GM23338 (cell line): ENCODE measurements around the gene MEGF8. TPM values are rescaled to one million over a fixed set of nuclear protein-coding genes. Genes with fewer than 3 reads are reported as not detected.

Source experiments
- ATAC-seq: fragments of 200-7000 bp; cut with Tn5 transposase; 3 replicates; pipeline ENCODE4 v1.9.1; 2020
- DNase-seq: peaks from one replicate; pipeline ENCODE4 v3.0.0-alpha.2; 2015; ENCODE audit warnings: low spot score
- H2AFZ ChIP-seq: fragments of 200-600 bp; sonication (generic); 2 replicates; pipeline ENCODE4 v1.8.0; 2016; ENCODE audit warnings: antibody characterized with exemption, mild to moderate bottlenecking, moderate library complexity
- H3F3A ChIP-seq: fragments of 200-600 bp; sonication (generic); replicated peaks from 2 replicates; pipeline ENCODE4 v1.8.0; 2017; ENCODE audit warnings: antibody characterized with exemption, mixed run types, low read depth
- H3K27ac ChIP-seq: fragments of 200-600 bp; sonication (generic); 2 replicates; pipeline ENCODE4 v1.6.1; 2016; ENCODE audit warnings: low read depth
- H3K27me3 ChIP-seq: fragments of 200-600 bp; sonication (generic); 2 replicates; pipeline ENCODE4 v1.8.0; 2016; ENCODE audit warnings: mild to moderate bottlenecking, mixed run types, moderate library complexity; ENCODE audit not compliant: insufficient read depth
- H3K36me3 ChIP-seq: fragments of 200-600 bp; sonication (generic); 2 replicates; pipeline ENCODE4 v1.8.0; 2016; ENCODE audit warnings: mild to moderate bottlenecking; ENCODE audit not compliant: insufficient read depth
- H3K4me1 ChIP-seq: fragments of 200-600 bp; sonication (generic); 2 replicates; pipeline ENCODE4 v1.8.0; 2016; ENCODE audit warnings: mild to moderate bottlenecking, moderate library complexity; ENCODE audit not compliant: insufficient read depth
- H3K4me2 ChIP-seq: fragments of 200-600 bp; sonication (generic); 2 replicates; pipeline ENCODE4 v1.7.1; 2017; ENCODE audit warnings: mixed run types
- H3K4me3 ChIP-seq: fragments of 200-600 bp; sonication (generic); 2 replicates; pipeline ENCODE4 v1.6.1; 2016; ENCODE audit warnings: mixed run types
- H3K79me2 ChIP-seq: fragments of 200-600 bp; sonication (generic); replicated peaks from 2 replicates; pipeline ENCODE4 v1.8.0; 2017; ENCODE audit warnings: mild to moderate bottlenecking; ENCODE audit not compliant: insufficient read depth
- H3K9me2 ChIP-seq: fragments of 200-600 bp; sonication (generic); 2 replicates; pipeline ENCODE4 v1.8.0; 2017; ENCODE audit not compliant: insufficient read depth
- H4K20me1 ChIP-seq: fragments of 200-600 bp; sonication (generic); replicated peaks from 2 replicates; pipeline ENCODE4 v1.8.0; 2017; ENCODE audit warnings: mild to moderate bottlenecking; ENCODE audit not compliant: insufficient read depth
- H3K27ac Mint-ChIP-seq: 2 replicates; pipeline ENCODE4 v1.8.0; 2020; ENCODE audit warnings: inconsistent platforms, mild to moderate bottlenecking, moderate library complexity, mixed read lengths
- H3K27me3 Mint-ChIP-seq: 3 replicates; pipeline ENCODE4 v1.8.0; 2022; ENCODE audit warnings: low read depth, mild to moderate bottlenecking, moderate library complexity, mixed read lengths, inconsistent platforms; ENCODE audit not compliant: insufficient read depth, poor library complexity
- H3K36me3 Mint-ChIP-seq: 3 replicates; pipeline ENCODE4 v1.8.0; 2021; ENCODE audit warnings: low read depth, mild to moderate bottlenecking, inconsistent platforms, moderate library complexity, mixed read lengths
- H3K4me1 Mint-ChIP-seq: 3 replicates; pipeline ENCODE4 v1.8.0; 2020; ENCODE audit warnings: mild to moderate bottlenecking, inconsistent platforms, mixed read lengths
- H3K4me3 Mint-ChIP-seq: 3 replicates; pipeline ENCODE4 v1.8.0; 2021; ENCODE audit warnings: moderate library complexity, mild to moderate bottlenecking, inconsistent platforms, mixed read lengths
- H3K9me3 Mint-ChIP-seq: 3 replicates; pipeline ENCODE4 v1.8.0; 2020; ENCODE audit warnings: moderate library complexity, mild to moderate bottlenecking, inconsistent platforms, mixed read lengths
- CREB1 ChIP-seq: fragments of 250-450 bp; sonication (Bioruptor Pico); IDR thresholded peaks from 2 replicates; pipeline ENCODE4 v1.5.0; 2020; ENCODE audit warnings: low read depth, mild to moderate bottlenecking, moderate library complexity
- EZH2 ChIP-seq: fragments of 200-600 bp; sonication (generic); IDR thresholded peaks from one replicate; pipeline ENCODE4 v1.8.0; 2017; ENCODE audit warnings: antibody characterized with exemption, mild to moderate bottlenecking, low read depth; ENCODE audit not compliant: unreplicated experiment
- EZH2phosphoT487 ChIP-seq: fragments of 200-600 bp; sonication (generic); IDR thresholded peaks from one replicate; pipeline ENCODE4 v1.8.1; 2018; ENCODE audit warnings: antibody characterized with exemption; ENCODE audit not compliant: unreplicated experiment
- JUNB ChIP-seq: IDR thresholded peaks from one replicate; pipeline ENCODE4 v1.6.1; 2016; ENCODE audit warnings: antibody characterized with exemption; ENCODE audit not compliant: unreplicated experiment
- NANOG ChIP-seq: IDR thresholded peaks from 2 replicates; pipeline ENCODE4 v1.6.1; 2016; ENCODE audit warnings: antibody characterized with exemption, borderline replicate concordance
- POLR2AphosphoS5 ChIP-seq: IDR thresholded peaks from 2 replicates; pipeline ENCODE4 v1.6.1; 2016; ENCODE audit warnings: antibody characterized with exemption, low read depth
- STAT1 ChIP-seq: IDR thresholded peaks from one replicate; pipeline ENCODE4 v1.6.1; 2016; ENCODE audit warnings: antibody characterized with exemption; ENCODE audit not compliant: unreplicated experiment
- ZNF114 ChIP-seq: fragments of 250-450 bp; sonication (Bioruptor Pico); IDR thresholded peaks from 2 replicates; pipeline ENCODE4 v1.5.0; 2020; ENCODE audit warnings: mild to moderate bottlenecking, moderate library complexity
- ZNF331 ChIP-seq: fragments of 250-450 bp; sonication (Bioruptor Pico); IDR thresholded peaks from 2 replicates; pipeline ENCODE4 v1.5.0; 2020; ENCODE audit warnings: low read depth, mild to moderate bottlenecking, moderate library complexity
- polyA plus RNA-seq: library from polyadenylated mRNA; unstranded; fragments of >200 nt; fragmentation: Nextera tagmentation; extraction: Ambion mirVana; gene quantifications from 2 replicates; pipeline ENCODE4 v1.2.1, GENCODE V29; 2016
- total RNA-seq: library from RNA; depleted of rRNA; stranded (reverse); fragments of >200 nt; shearing (Covaris generic); gene quantifications from 2 replicates; pipeline ENCODE4 v1.2.3, GENCODE V29; 2014
- TF ChIP-seq, protein P1 (sequence below): IDR thresholded peaks from one replicate; pipeline ENCODE4 v1.6.1; 2018; ENCODE audit warnings: antibody characterized with exemption; ENCODE audit not compliant: unreplicated experiment
- TF ChIP-seq, protein P2 (sequence below), 2 experiments: fragments of 200-600 bp in 1 of 2; sonication (generic) in 1 of 2; conservative IDR thresholded peaks; 2 replicates each; pipeline versions ENCODE4 v1.5.1 to v1.6.1; 2016 to 2017; ENCODE audit warnings: antibody characterized with exemption in 2 of 2, low read depth in 2 of 2, mild to moderate bottlenecking in 2 of 2, moderate library complexity in 1 of 2
- TF ChIP-seq, protein P3 (sequence below): IDR thresholded peaks from 2 replicates; pipeline ENCODE4 v1.6.1; 2016; ENCODE audit warnings: antibody characterized with exemption
- TF ChIP-seq, protein P4 (sequence below): fragments of 250-450 bp; sonication (Bioruptor Pico); IDR thresholded peaks from 2 replicates; pipeline ENCODE4 v1.5.0; 2020; ENCODE audit warnings: mild to moderate bottlenecking, moderate library complexity

Gene MEGF8
- total and polyA plus RNA-seq, 2 experiments from 2014 or later: 6.2 to 40.5 TPM

DNA sequence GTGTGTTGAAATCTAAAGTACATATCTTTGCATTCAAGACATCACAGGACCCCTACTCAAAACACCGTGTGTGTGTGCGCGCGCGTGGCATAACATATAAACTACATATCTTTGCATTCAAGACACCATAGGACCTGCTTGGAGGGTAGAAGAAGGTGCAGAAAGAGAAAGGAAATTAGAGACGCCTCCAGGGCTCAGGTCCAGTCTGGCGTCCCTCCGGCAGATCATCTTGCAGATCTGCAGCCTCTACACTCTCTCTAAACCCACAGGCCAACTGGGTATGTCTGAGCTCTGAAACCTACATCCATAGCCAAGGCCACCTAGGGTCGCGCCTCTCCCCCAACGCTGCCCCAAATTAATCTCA is 22.4 kb upstream of the MEGF8 start:
- no peak for ATAC-seq
- DNase-seq: no peak
- Mint-ChIP-seq H3K4me1 (peaks cover 22% of the 10 kb centered on the region), H3K9me3 (no peaks in the 10 kb centered on the region; the same call in 2 of the 3 replicates), H3K27me3 (peaks cover 22% of the 10 kb centered on the region), H3K27ac (peak overlapping the region; percentile 81; the same call in 1 of the 2 replicates), H3K4me3 (peak overlapping the region; percentile 92), H3K36me3 (peaks cover 9% of the 10 kb centered on the region)
- H3K79me2 ChIP-seq: peaks cover 9% of the 10 kb centered on the region
- H3K4me1 ChIP-seq: peaks cover 15% of the 10 kb centered on the region
- H3K4me2 ChIP-seq: peak overlapping the region; percentile 98
- H3K4me3 ChIP-seq: peak overlapping the region; percentile 98
- peak overlapping the region; percentile 63; the same call in 1 of the 2 replicates for H3K27ac ChIP-seq
- no peaks in the 10 kb centered on the region for H3K36me3 ChIP-seq
- H3K9me2 ChIP-seq: 0 out of 2 replicates have a peak, but pooled peaks cover 4% of the 10 kb centered on the region
- no peak for TF ChIP-seq STAT1
- TF ChIP-seq, protein P1, sequence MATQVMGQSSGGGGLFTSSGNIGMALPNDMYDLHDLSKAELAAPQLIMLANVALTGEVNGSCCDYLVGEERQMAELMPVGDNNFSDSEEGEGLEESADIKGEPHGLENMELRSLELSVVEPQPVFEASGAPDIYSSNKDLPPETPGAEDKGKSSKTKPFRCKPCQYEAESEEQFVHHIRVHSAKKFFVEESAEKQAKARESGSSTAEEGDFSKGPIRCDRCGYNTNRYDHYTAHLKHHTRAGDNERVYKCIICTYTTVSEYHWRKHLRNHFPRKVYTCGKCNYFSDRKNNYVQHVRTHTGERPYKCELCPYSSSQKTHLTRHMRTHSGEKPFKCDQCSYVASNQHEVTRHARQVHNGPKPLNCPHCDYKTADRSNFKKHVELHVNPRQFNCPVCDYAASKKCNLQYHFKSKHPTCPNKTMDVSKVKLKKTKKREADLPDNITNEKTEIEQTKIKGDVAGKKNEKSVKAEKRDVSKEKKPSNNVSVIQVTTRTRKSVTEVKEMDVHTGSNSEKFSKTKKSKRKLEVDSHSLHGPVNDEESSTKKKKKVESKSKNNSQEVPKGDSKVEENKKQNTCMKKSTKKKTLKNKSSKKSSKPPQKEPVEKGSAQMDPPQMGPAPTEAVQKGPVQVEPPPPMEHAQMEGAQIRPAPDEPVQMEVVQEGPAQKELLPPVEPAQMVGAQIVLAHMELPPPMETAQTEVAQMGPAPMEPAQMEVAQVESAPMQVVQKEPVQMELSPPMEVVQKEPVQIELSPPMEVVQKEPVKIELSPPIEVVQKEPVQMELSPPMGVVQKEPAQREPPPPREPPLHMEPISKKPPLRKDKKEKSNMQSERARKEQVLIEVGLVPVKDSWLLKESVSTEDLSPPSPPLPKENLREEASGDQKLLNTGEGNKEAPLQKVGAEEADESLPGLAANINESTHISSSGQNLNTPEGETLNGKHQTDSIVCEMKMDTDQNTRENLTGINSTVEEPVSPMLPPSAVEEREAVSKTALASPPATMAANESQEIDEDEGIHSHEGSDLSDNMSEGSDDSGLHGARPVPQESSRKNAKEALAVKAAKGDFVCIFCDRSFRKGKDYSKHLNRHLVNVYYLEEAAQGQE: no peak
- TF ChIP-seq CREB1 (CRISPR knock-in tag): no peak
- TF ChIP-seq NANOG: no peak
- TF ChIP-seq, protein P2, sequence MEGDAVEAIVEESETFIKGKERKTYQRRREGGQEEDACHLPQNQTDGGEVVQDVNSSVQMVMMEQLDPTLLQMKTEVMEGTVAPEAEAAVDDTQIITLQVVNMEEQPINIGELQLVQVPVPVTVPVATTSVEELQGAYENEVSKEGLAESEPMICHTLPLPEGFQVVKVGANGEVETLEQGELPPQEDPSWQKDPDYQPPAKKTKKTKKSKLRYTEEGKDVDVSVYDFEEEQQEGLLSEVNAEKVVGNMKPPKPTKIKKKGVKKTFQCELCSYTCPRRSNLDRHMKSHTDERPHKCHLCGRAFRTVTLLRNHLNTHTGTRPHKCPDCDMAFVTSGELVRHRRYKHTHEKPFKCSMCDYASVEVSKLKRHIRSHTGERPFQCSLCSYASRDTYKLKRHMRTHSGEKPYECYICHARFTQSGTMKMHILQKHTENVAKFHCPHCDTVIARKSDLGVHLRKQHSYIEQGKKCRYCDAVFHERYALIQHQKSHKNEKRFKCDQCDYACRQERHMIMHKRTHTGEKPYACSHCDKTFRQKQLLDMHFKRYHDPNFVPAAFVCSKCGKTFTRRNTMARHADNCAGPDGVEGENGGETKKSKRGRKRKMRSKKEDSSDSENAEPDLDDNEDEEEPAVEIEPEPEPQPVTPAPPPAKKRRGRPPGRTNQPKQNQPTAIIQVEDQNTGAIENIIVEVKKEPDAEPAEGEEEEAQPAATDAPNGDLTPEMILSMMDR (conservative IDR thresholded peaks at IDR 0.05; ENCODE audit: low read depth in 2 of 2): no peak
- TF ChIP-seq, protein P3, sequence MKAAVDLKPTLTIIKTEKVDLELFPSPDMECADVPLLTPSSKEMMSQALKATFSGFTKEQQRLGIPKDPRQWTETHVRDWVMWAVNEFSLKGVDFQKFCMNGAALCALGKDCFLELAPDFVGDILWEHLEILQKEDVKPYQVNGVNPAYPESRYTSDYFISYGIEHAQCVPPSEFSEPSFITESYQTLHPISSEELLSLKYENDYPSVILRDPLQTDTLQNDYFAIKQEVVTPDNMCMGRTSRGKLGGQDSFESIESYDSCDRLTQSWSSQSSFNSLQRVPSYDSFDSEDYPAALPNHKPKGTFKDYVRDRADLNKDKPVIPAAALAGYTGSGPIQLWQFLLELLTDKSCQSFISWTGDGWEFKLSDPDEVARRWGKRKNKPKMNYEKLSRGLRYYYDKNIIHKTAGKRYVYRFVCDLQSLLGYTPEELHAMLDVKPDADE: no peak
- no peak for TF ChIP-seq ZNF114 (CRISPR knock-in tag)
- no peak for TF ChIP-seq JUNB
- no peak for TF ChIP-seq EZH2phosphoT487
- no peak for TF ChIP-seq ZNF331
- TF ChIP-seq, protein P4, sequence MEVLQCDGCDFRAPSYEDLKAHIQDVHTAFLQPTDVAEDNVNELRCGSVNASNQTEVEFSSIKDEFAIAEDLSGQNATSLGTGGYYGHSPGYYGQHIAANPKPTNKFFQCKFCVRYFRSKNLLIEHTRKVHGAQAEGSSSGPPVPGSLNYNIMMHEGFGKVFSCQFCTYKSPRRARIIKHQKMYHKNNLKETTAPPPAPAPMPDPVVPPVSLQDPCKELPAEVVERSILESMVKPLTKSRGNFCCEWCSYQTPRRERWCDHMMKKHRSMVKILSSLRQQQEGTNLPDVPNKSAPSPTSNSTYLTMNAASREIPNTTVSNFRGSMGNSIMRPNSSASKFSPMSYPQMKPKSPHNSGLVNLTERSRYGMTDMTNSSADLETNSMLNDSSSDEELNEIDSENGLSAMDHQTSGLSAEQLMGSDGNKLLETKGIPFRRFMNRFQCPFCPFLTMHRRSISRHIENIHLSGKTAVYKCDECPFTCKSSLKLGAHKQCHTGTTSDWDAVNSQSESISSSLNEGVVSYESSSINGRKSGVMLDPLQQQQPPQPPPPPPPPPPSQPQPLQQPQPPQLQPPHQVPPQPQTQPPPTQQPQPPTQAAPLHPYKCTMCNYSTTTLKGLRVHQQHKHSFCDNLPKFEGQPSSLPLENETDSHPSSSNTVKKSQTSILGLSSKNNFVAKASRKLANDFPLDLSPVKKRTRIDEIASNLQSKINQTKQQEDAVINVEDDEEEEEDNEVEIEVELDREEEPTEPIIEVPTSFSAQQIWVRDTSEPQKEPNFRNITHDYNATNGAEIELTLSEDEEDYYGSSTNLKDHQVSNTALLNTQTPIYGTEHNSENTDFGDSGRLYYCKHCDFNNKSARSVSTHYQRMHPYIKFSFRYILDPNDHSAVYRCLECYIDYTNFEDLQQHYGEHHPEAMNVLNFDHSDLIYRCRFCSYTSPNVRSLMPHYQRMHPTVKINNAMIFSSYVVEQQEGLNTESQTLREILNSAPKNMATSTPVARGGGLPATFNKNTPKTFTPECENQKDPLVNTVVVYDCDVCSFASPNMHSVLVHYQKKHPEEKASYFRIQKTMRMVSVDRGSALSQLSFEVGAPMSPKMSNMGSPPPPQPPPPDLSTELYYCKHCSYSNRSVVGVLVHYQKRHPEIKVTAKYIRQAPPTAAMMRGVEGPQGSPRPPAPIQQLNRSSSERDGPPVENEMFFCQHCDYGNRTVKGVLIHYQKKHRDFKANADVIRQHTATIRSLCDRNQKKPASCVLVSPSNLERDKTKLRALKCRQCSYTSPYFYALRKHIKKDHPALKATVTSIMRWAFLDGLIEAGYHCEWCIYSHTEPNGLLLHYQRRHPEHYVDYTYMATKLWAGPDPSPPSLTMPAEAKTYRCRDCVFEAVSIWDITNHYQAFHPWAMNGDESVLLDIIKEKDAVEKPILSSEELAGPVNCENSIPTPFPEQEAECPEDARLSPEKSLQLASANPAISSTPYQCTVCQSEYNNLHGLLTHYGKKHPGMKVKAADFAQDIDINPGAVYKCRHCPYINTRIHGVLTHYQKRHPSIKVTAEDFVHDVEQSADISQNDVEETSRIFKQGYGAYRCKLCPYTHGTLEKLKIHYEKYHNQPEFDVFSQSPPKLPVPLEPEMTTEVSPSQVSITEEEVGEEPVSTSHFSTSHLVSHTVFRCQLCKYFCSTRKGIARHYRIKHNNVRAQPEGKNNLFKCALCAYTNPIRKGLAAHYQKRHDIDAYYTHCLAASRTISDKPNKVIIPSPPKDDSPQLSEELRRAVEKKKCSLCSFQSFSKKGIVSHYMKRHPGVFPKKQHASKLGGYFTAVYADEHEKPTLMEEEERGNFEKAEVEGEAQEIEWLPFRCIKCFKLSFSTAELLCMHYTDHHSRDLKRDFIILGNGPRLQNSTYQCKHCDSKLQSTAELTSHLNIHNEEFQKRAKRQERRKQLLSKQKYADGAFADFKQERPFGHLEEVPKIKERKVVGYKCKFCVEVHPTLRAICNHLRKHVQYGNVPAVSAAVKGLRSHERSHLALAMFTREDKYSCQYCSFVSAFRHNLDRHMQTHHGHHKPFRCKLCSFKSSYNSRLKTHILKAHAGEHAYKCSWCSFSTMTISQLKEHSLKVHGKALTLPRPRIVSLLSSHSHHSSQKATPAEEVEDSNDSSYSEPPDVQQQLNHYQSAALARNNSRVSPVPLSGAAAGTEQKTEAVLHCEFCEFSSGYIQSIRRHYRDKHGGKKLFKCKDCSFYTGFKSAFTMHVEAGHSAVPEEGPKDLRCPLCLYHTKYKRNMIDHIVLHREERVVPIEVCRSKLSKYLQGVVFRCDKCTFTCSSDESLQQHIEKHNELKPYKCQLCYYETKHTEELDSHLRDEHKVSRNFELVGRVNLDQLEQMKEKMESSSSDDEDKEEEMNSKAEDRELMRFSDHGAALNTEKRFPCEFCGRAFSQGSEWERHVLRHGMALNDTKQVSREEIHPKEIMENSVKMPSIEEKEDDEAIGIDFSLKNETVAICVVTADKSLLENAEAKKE (CRISPR knock-in tag): no peak
- TF ChIP-seq POLR2AphosphoS5: no peak
- TF ChIP-seq EZH2: no peak
- peaks cover 17% of the 10 kb centered on the region for H3F3A ChIP-seq
- H2AFZ ChIP-seq: peak overlapping the region; percentile 100
- H4K20me1 ChIP-seq: no peaks in the 10 kb centered on the region; the same call in 1 of the 2 replicates
- no peaks in the 10 kb centered on the region for H3K27me3 ChIP-seq
